Neural cell (in vitro differentiated cells): ENCODE measurements around the gene TAOK1. TPM values are rescaled to one million over a fixed set of nuclear protein-coding genes. Genes with fewer than 3 reads are reported as not detected.

ENCODE experiments used
- H2AFZ ChIP-seq: fragments of 200-600, 300-800 bp; sonication (generic), shearing (Covaris generic); 2 replicates; pipeline ENCODE4 v1.6.0; 2014; ENCODE audit warnings: low read depth, mild to moderate bottlenecking, antibody characterized with exemption, low read length, moderate library complexity
- H3F3A ChIP-seq: fragments of 200-600 bp; shearing (Covaris generic); 2 replicates; pipeline ENCODE4 v1.6.1; 2016; ENCODE audit warnings: mild to moderate bottlenecking, moderate library complexity, mixed read lengths, antibody characterized with exemption, low read length; ENCODE audit not compliant: insufficient read depth, poor library complexity, severe bottlenecking
- H3K27ac ChIP-seq: fragments of 200-600, 300-800 bp; sonication (generic), shearing (Covaris generic); 2 replicates; pipeline ENCODE4 v1.5.1; 2014; ENCODE audit warnings: mild to moderate bottlenecking, low read length, moderate library complexity
- H3K27me3 ChIP-seq: fragments of 300-800, 200-600 bp; sonication (generic), shearing (Covaris generic); 2 replicates; pipeline ENCODE4 v1.6.0; 2014; ENCODE audit warnings: mild to moderate bottlenecking, low read depth, low read length, moderate library complexity; ENCODE audit not compliant: insufficient read depth
- H3K36me3 ChIP-seq: fragments of 300-800, 200-600 bp; sonication (generic), shearing (Covaris generic); 2 replicates; pipeline ENCODE4 v1.5.1; 2014; ENCODE audit warnings: mild to moderate bottlenecking, antibody characterized with exemption, low read length, moderate library complexity; ENCODE audit not compliant: insufficient read depth
- H3K4me2 ChIP-seq: fragments of 300-800, 200-600 bp; sonication (generic), shearing (Covaris generic); 2 replicates; pipeline ENCODE4 v1.6.0; 2014; ENCODE audit warnings: mild to moderate bottlenecking, low read length
- H3K4me3 ChIP-seq: fragments of 300-800, 200-600 bp; sonication (generic), shearing (Covaris generic); 2 replicates; pipeline ENCODE4 v1.5.1; 2014; ENCODE audit warnings: mild to moderate bottlenecking, low read length, moderate library complexity
- H3K79me2 ChIP-seq: fragments of 200-600 bp; shearing (Covaris generic); replicated peaks from 2 replicates; pipeline ENCODE4 v1.6.0; 2014; ENCODE audit warnings: mild to moderate bottlenecking, low read length, moderate library complexity; ENCODE audit not compliant: insufficient read depth
- H3K9ac ChIP-seq: fragments of 300-800, 200-600 bp; sonication (generic), shearing (Covaris generic); 2 replicates; pipeline ENCODE4 v1.6.1; 2016; ENCODE audit warnings: mild to moderate bottlenecking, low read length, mixed read lengths
- H3K9me2 ChIP-seq: fragments of 200-600 bp; shearing (Covaris generic); 2 replicates; pipeline ENCODE4 v1.6.1; 2016; ENCODE audit warnings: mild to moderate bottlenecking, low read length, mixed read lengths; ENCODE audit not compliant: insufficient read depth
- H3K9me3 ChIP-seq: fragments of 200-600, 300-800 bp; sonication (generic), shearing (Covaris generic); 2 replicates; pipeline ENCODE4 v1.6.1; 2016; ENCODE audit warnings: mild to moderate bottlenecking, mixed run types, low read length, moderate library complexity, mixed read lengths
- H4K20me1 ChIP-seq: fragments of 200-600 bp; shearing (Covaris generic); 2 replicates; pipeline ENCODE4 v1.6.1; 2016; ENCODE audit warnings: mild to moderate bottlenecking, mixed run types; ENCODE audit not compliant: insufficient read depth
- CTCF ChIP-seq: fragments of 450-650 bp; IDR thresholded peaks from 2 replicates; pipeline ENCODE4 v1.5.1; 2014; ENCODE audit warnings: antibody characterized with exemption, mild to moderate bottlenecking, moderate library complexity; ENCODE audit not compliant: poor library complexity, severe bottlenecking
- EP300 ChIP-seq: fragments of 450-650 bp; conservative IDR thresholded peaks from 2 replicates; pipeline ENCODE4 v1.6.1; 2014; ENCODE audit warnings: antibody characterized with exemption, mild to moderate bottlenecking, moderate library complexity; ENCODE audit not compliant: poor library complexity, severe bottlenecking
- EZH2 ChIP-seq: fragments of 200-600, 300-800 bp; shearing (Covaris generic), sonication (generic); IDR thresholded peaks from 2 replicates; pipeline ENCODE4 v1.6.1; 2014; ENCODE audit warnings: antibody characterized with exemption, low read length, borderline replicate concordance, mild to moderate bottlenecking; ENCODE audit not compliant: insufficient read depth, poor library complexity, severe bottlenecking
- MXI1 ChIP-seq: fragments of 450-650 bp; conservative IDR thresholded peaks from 2 replicates; pipeline ENCODE4 v1.6.1; 2014; ENCODE audit warnings: antibody characterized with exemption, mild to moderate bottlenecking; ENCODE audit not compliant: poor library complexity, severe bottlenecking
- POLR2AphosphoS5 ChIP-seq: IDR thresholded peaks from 2 replicates; pipeline ENCODE4 v1.6.1; 2012
- RAD21 ChIP-seq: fragments of 450-650 bp; conservative IDR thresholded peaks from 2 replicates; pipeline ENCODE4 v1.6.1; 2014; ENCODE audit warnings: antibody characterized with exemption, mild to moderate bottlenecking, moderate library complexity
- REST ChIP-seq: IDR thresholded peaks from 2 replicates; pipeline ENCODE4 v1.6.1; 2012; ENCODE audit warnings: borderline replicate concordance
- SMC3 ChIP-seq: fragments of 450-650 bp; conservative IDR thresholded peaks from 2 replicates; pipeline ENCODE4 v1.6.1; 2014; ENCODE audit warnings: antibody characterized with exemption, mild to moderate bottlenecking, moderate library complexity; ENCODE audit not compliant: poor library complexity
- TAF1 ChIP-seq: IDR thresholded peaks from 2 replicates; pipeline ENCODE4 v1.6.1; 2012; ENCODE audit warnings: low read depth
- polyA plus RNA-seq: library from polyadenylated mRNA; depleted of rRNA; stranded (reverse); fragments of >200 nt; gene quantifications from 2 replicates; pipeline ENCODE4 v1.2.3, GENCODE V29; 2014

TAOK1 gene
- polyA plus RNA-seq, 1 donor from 2014 or later: 53.2 TPM

GRCh38 chr17:29401258-29401657 is 11.1 kb downstream of the TAOK1 start:
- H3K27ac ChIP-seq: no peak overlapping the region
- H3K27me3 ChIP-seq: no peaks in the 10 kb centered on the region
- H3K9me2 ChIP-seq: no peaks in the 10 kb centered on the region
- no peaks in the 10 kb centered on the region for H3K9me3 ChIP-seq
- peaks cover 92% of the 10 kb centered on the region for H3K79me2 ChIP-seq
- no peak overlapping the region for H3K9ac ChIP-seq
- no peak overlapping the region for H2AFZ ChIP-seq
- TF ChIP-seq POLR2AphosphoS5: no peak
- no peak for TF ChIP-seq EP300
- TF ChIP-seq EZH2: no peak
- TF ChIP-seq RAD21: no peak
- no peak for TF ChIP-seq TAF1
- TF ChIP-seq SMC3: no peak
- TF ChIP-seq MXI1: no peak
- TF ChIP-seq CTCF: no peak
- no peak for TF ChIP-seq REST
- H3K36me3 ChIP-seq: no peaks in the 10 kb centered on the region
- no peaks in the 10 kb centered on the region for H3F3A ChIP-seq
- peaks cover 11% of the 10 kb centered on the region for H4K20me1 ChIP-seq
- H3K4me3 ChIP-seq: no peak overlapping the region
- H3K4me2 ChIP-seq: no peak overlapping the region

GRCh38 chr17:29407856-29408255 is 17.7 kb downstream of the TAOK1 start:
- Histone ChIP-seq H3F3A (no peaks in the 10 kb centered on the region), H3K4me2 (no peak overlapping the region), H3K27ac (no peak overlapping the region), H3K9me3 (no peaks in the 10 kb centered on the region), H3K36me3 (no peaks in the 10 kb centered on the region), H2AFZ (no peak overlapping the region), H3K4me3 (no peak overlapping the region), H3K9me2 (no peaks in the 10 kb centered on the region), H3K9ac (no peak overlapping the region), H4K20me1 (peaks cover 6% of the 10 kb centered on the region), H3K27me3 (no peaks in the 10 kb centered on the region), H3K79me2 (peaks cover 84% of the 10 kb centered on the region)
- no peak for TF ChIP-seq EP300
- TF ChIP-seq SMC3: no peak
- no peak for TF ChIP-seq RAD21
- TF ChIP-seq MXI1: no peak
- TF ChIP-seq TAF1: no peak
- no peak for TF ChIP-seq POLR2AphosphoS5
- TF ChIP-seq EZH2: no peak
- no peak for TF ChIP-seq CTCF
- TF ChIP-seq REST: no peak
